HG03280 (cell line): Measurements from ENCODE around the gene DSCAM.

Experiments used
- ATAC-seq: cut with Tn5 transposase; IDR thresholded peaks from one replicate; pipeline ENCODE4 v1.9.1; 2021; ENCODE audit warnings: mild to moderate bottlenecking, moderate library complexity; ENCODE audit not compliant: unreplicated experiment

DSCAM gene

DNA sequence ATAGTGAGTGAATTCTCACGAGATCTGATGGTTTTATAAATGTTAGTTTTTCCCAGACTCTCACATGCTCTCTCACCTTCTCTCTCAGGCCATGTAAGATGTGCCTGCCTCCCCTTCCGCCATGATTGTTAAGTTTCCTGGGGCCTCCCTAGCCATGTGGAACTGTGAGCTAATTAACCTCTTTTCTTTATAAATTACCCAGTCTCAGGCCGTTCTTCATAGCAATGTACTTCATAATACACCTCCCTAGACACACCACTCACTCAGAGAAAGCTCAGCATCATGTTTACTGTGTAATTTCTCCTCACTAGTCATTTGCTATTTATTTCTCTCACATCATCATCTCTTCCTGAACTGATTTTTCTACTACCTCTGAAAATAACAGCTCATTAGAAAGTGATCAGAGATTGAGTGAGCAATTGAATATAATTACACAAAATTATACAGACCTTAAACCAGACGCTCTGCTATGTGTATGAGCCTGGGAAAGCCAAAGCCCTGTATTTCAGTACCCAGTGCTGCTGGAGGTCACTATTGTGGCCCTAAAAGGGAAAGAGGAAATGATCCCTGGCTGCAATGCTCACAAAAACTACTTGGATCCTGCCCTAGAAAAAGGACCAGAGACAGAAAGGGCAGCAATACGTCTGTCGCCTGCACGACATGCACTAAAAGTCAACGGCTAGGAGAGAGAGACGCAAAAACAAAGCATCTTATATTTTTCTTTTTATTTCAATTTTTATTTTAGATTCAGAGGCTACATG, 284.5 kb downstream of the DSCAM start:
- ATAC-seq: no peak

DNA sequence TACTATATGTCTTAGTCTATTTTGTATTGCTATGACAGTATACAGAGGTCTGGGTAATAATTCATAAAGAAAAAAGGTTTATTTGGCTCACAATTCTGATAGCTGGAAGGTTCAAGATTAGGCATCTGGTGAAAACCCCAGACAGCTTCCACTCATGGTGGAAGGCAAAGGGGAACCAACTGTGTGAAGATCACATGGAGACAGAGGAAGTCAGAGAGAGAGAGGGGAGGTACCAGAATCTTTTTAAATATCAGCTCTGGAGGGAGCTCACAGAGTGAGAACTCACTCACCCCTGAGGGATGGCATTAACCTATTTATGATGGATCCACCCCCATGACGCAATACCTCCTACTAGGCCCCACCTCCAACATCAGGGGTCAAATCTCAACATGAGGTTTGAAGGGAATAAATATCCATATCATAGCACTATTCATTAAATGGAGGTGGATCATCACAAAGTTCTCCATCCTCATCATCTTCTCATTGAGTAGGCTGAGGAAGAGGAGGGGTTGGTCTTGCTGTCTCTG, 290.5 kb downstream of the DSCAM start:
- no peak for ATAC-seq

DNA sequence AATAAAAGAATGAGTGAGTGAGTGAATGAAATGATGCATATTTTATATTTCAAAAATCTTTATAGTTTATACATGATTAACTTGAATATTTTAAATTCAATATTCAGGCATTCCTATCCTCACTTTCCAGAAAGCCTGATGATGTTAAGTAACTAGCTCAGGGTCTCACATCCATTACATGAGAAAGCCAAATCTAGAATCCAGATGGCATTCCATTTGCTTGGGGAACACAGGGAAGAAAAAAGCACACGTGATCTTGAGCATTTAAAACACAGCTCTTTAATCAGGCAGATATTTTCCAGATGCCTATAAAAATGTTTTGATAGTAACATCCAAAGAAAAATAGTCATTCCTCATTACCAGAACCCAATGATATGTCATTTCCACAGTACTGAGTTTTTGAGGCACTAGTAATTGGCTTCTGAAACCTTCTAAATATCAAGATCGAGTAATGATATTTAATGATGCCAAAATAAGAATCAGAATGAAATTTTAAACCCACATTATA, 291.9 kb downstream of the DSCAM start:
- ATAC-seq: no peak

DNA sequence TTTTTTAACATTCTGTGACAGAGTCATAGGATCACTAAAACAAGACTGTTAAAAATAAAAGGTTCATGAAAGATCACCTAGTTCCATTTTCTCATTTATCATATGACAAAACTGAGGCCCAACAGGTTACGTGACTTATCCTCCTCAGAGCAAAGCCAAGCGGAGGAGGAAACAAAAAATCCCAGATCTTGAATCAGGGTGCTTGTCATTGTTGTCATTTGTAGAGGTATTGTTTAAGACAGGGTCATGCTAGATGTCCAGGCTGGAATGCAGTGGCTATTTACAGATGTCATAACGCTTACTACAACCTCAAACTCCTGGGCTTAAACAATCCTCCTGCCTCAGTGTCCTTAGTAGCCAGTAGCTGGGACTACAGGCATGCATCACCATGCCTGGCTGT, 293.2 kb downstream of the DSCAM start:
- ATAC-seq: no peak

DNA sequence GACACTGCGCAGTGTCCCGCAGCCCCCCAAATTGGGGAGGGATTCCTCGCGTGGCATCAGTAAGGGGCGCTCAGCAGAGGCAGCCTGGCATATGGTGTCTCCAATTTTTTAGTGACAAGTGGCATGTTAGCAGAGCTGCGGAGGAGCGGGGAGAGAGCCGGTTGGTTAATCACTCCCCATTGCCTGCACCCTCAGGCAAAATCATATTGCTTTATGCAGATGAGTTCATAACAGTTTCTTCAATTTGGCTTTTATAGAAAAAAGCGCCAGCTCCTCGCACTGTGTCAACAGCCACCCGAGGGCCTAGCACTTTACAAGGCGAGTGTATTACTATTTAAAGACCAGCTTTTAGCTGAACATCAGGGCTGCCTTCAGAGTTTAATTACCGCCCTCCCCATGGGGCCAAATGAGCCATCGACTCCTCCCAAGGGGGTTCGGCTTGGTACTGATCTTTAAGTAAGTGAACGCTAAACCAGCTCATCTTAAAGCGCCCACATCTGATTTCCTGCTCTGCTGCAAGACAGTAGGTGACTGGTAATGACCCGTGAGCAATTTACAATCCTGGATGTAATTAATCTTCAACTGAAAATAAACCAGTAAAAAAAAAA, 298.9 kb downstream of the DSCAM start:
- no peak for ATAC-seq

DNA sequence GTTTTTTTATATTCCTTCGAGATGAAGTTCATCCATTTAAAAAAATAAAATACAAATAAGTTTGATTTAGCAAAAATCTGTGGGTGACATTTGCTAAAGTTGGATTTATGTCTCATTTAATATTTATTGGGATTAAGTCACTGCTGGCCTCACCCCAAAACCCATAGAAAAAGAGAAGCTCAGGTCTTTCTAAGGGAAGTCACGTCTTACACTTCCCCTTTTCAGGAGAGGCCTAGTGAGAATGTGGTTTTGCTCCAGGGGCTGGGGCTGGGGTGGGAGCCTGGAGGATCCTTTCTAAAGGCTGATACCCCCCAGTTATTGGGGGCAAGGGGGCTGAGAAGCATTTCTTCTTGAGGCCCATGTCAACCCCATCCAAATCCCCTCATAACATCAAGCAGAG, 300.3 kb downstream of the DSCAM start:
- no peak for ATAC-seq

DNA sequence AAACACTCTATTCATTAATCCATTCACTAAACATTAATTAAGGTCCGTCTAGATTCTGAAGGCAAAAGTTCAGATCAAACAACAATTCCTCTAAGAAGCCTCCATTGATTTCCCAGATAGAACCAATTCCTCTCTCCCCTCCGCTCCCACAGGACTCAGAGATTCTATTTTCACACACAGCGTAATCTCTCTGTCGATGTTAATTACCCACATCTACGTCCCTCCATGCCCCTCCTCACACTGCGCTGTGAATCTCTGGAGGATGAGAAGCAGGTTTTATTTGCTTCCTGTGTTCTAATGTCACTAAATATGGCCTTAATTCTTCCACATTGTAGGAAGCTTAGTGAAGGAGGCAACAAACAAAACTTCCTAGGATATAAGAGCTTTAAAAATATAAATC, 306.7 kb downstream of the DSCAM start:
- ATAC-seq: no peak

DNA sequence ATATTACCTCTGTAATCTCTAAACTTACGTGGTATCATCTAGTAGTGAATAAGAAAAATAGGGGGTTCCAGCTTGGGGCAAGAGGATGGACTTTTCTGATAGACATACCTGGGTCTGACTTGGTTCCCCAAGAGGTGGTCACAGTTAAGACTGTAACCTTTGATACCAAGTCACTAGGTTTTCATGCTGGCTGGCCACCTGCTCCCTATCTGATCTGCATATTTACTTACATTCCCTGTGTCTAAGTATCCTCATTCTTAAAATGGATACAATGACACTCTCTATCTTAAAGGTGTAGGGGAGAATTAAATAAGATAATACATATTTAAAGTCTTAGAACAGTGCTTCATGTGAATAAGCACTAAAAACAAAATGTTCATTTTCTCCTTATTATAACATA, 312.1 kb downstream of the DSCAM start:
- ATAC-seq: no peak

DNA sequence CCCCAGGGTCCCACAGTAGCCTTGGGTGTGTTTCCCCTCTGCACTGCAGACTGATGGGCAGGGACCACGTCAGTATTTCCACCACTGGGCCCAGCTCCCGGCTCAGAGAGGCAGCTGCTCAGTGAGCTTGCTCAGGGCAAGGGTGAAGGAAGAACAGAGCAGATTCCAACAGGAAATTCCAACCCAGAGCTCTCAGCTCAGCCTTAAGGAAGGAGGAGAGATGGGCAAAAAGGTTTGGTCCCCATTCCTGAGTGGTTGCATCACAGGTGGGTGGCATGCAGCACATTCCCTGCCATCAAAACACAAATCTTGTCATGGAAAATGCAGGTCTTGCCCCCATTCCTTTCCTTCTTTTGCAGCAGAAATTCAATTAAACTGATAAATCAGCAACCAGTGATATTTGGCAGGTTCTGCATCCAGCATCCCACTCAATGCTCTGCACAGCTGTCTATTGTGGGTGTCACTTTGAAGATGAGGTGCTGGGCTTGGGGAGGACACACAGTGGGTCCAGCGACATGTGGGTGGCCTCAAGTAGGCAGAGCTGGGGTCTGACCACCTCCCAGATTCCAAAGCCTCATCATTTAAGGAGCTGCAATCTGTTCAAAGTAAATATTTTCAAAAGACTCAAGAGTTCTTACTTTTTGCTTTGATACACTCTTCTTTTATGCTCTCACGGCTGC, 315.4 kb downstream of the DSCAM start:
- ATAC-seq: no peak

DNA sequence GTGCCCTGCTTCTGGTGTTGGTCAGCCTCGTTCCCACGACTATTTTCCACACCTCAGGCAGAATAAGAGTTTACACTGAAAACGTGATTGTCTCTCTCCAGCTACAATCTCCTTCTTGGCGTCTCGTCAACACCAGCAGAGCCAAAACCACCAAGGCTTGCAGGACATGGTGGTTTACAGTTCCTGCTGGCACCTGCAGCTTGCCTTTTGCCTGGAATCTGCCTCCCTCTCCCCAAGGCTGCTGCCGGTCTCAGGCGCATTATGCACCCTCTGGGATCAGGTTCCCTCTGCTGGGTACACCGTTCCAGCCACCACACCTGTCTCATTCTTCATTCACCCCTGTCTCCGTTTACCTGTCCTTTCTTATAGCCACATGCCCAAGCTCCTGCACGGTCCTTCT, 315.9 kb downstream of the DSCAM start:
- no peak for ATAC-seq

DNA sequence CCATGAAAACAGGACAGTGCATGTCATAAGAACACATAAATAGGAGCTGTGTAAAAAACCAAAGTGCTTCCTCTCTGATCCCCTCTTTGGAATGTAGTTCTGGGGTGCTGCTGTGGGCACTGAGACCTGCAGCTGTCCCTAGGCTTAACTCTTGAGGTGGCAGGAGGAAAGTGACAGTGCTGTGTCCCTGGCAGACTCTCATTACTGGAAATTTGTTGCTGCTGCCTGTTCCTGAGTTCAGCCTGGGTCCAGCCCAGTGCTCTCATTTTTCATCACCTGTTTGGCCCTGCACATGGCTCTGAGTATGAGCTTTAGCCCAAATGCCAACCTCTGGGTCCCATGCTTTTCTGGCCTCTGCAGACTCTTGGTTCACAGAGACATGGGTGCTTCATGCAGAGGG, 329.3 kb downstream of the DSCAM start:
- ATAC-seq: no peak

DNA sequence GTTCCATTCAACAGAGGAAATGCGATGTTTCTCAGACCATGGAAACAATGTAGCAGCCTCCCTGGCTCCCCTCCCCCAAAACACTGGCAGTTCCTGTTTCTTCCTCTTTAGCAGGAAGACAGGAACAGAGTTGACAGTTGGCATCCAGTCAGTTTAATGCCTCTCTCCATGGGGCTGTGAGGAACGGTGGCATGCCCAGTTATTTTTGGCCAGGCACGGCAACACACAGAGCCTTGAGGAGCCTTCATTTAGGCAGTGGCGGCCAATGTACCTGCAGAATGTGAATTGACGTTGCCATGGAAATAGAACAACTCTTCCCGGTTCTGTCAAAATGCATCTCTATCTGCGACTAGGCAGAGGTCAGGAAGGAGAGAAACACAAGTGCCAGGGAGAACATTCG, 330.6 kb downstream of the DSCAM start:
- ATAC-seq: no peak

DNA sequence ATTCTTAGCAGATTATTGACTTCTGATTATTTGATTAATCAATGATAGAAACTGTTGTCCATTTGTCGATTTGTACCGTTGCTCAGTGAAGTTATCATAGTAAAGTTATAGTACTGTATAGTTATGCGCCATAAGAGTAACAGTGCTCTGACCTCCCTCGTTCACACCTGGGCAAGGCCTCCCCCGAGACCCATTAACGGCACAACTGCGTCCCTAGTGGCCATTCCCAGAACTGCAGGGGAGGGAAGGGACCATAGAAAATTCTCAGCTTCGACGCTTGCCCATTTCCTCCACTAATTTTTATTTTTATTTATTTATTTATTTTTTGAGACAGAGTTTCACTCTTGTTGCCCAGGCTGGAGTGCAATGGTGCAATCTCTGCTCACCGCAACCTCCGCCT, 334.4 kb downstream of the DSCAM start:
- no peak for ATAC-seq

DNA sequence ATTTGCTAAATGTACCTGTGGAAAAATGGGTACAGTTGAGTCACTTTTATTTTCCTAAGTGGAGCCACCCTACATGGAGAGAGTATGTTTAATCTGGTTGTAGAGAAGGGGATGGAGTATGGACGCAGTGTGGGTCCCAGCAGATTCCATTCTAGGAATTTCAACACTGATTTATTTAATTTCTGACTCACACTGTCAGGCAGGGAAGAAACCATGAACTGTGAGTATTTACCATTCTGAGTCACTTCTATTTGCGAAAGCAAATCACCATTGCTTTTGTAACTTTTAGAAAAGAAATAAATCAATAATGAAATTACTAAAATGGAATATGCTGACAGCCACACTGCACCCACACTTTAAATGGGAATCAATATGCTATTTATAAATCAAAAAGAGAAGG, 339.0 kb downstream of the DSCAM start:
- no peak for ATAC-seq

DNA sequence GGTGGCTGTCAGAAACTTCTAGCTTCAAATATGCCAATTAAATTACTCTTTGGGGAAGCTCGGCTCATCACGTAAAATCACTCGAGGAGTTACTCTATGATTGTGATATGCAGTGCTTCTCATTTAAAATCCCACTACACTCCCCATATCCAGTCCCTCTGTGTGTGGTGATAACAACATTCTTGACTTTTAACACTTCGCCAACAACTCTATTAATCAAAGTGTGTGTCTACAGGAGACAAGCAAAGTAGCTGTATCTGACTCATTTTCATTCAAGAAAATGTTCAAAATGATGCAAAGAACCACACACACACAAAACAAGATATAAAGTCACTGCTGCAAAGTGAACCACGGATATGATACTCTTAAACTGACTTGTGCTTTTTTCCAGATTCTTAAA, 341.3 kb downstream of the DSCAM start:
- no peak for ATAC-seq

DNA sequence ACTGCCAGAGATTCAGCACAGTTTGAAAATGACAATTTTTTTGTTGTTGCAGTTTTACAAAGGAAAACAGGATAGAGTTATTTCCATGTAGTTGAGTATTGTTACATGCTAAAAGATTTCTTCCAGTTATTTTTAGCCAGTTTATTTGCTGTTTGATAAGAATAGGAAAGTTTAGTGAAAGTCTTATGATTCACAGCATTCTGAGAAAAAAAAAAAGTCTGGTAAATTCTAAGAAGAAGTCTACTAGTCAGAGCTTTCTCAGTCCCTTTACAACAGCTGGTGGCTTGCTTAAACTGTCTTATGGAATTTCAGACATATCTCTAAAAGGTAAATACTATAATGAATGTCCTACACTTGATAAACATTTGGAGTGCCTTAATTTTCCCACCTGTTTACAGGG, 341.7 kb downstream of the DSCAM start:
- ATAC-seq: no peak

DNA sequence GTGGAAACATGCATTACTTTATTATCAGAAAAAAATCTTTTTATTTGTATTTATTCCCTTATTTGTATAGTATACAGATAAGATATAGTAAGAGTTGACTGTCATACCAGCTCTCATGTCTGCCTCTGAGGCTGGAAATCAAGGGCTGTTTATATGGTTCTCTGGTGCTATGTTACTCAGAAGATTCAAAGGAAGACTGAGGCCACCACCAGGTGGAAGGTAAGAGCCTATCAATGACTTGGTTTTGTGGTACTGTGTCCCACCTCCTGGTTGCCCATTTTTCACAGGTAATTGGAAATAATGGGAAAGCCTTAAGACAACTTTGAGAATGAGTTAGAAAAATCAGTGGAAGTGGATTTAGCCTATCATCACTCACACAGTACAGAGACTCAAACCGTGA, 342.1 kb downstream of the DSCAM start:
- ATAC-seq: no peak

DNA sequence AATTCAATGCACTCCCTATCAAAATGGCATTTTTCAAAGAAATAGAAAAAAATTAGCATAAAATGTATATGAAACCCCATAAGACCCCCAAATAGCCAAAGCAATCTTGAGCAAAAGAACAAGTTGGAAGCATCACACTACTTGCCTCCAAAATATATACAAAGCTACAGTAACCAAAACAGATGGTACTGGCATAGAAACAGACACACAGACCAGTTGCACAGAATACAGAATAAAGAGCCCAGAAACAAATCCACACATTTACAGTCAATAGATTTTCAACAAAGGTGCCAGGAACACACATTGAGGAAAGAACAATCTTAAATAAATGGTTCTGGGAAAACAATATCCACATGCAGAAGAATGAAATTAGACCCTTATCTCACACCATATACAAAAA, 350.8 kb downstream of the DSCAM start:
- ATAC-seq: no peak

DNA sequence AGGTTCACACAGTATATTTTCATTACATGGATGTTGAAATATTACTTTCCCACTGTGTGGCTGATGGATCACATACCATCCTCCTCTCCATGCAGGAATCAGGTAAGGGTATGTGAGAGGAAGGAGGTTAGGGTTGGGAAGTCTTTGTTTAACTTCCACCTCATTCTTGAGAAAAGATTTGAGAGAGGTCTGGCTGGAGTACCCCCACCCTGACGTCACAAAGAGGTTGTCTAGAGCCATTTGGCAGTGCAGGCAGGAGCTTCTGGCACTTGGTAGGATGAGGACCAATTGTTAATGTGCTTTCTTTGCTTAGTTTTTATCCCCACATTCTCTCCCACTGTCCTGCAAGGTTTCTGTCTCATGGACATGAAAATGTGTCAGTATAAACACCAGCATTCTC, 356.6 kb downstream of the DSCAM start:
- ATAC-seq: no peak

DNA sequence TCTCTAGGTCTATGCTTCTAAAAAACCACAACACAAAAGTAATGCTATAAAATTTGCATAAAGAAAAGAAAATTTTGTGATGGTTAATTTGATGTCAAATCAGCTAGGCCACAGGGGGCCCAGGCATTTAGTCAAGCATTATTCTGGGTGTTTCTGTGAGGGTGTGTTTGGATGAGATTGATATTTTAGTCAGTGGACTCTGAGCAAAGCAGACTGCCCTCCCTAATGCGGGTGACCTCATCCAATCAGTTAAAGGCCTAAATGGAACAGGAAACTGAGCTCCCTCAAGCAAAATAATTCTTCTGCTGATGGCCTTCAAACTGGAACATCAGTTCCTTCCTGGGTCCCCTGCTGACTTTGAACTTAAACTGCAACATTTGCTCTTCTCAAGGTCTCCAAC, 358.0 kb downstream of the DSCAM start:
- ATAC-seq: no peak

DNA sequence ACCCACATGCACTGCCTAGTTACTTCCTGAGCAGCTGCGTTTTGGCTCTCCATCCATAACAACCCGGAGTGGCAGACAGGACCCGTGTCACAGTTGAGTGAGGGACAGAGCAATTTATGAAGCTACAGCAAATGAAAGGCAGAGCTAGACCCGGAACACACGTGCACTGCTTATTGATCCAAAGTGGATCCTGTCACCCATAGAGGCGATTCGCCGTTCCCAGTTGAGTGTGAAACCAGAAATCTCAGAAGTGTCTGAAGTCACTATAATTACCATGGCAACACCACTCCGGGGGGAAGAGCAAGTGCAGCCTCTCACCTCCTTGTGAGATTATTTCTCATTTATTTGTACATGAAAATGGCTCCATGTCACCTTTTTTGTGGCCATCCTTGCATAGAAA, 365.2 kb downstream of the DSCAM start:
- no peak for ATAC-seq

DNA sequence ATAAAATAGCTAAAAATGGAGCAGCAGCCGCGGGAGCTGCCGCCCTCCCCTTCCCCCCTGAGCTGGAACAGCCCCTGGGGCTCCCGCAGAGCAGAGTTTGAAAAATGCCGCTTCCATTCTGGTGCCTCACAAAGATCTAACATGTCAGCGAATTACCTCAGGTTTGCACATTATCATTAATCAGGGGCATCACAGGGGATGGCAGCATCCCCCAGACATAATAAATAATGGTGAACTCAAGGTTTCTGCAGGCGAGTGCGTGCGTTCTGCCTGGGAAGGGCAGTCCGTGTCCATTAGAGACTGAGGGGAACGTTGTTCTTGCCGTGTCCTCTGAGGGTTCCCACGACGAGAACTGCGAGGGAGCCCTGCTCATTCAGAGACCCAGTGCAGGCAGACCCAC, 372.4 kb downstream of the DSCAM start:
- no peak for ATAC-seq
